Pulmonary artery endothelial cell (primary cell): ENCODE results near the gene LDLRAD4. TPM values are rescaled to one million over a fixed set of nuclear protein-coding genes. Genes with fewer than 3 reads are reported as not detected.
"Not testable (repeated sequence)": the region's sequence is repeated elsewhere in the genome, so short reads cannot be mapped to it uniquely, and the experiment has no call there.

Source experiments
- DNase-seq: peaks from one replicate; pipeline ENCODE4 v3.0.0-alpha.2; 2011; ENCODE audit warnings: low read depth, low spot score
- total RNA-seq: library from RNA; depleted of rRNA; stranded (reverse); fragments of >200 nt; gene quantifications from 2 replicates; pipeline ENCODE4 v1.2.3, GENCODE V29; 2014

The LDLRAD4 gene
- total RNA-seq, 1 donor from 2014 or later, result 1.5 TPM

GRCh38 chr18:13481820-13482617 is 263.5 kb downstream of the LDLRAD4 start:
- no peak for DNase-seq

- no peak for DNase-seq
Observed at GRCh38 chr18:13482618-13482945, 264.0 kb downstream of the LDLRAD4 start.

- DNase-seq, result no peak
Observed at GRCh38 chr18:13483316-13484270, 265.0 kb downstream of the LDLRAD4 start.

- DNase-seq, result no peak
Observed at GRCh38 chr18:13485182-13485581, 266.6 kb downstream of the LDLRAD4 start.

- DNase-seq, result no peak
Observed at GRCh38 chr18:13485604-13486003, 267.0 kb downstream of the LDLRAD4 start.

GRCh38 chr18:13486284-13486683 is 267.7 kb downstream of the LDLRAD4 start:
- no peak for DNase-seq

- no peak for DNase-seq
Observed at GRCh38 chr18:13486686-13487085, 268.1 kb downstream of the LDLRAD4 start.

- DNase-seq, result no peak
Observed at GRCh38 chr18:13487237-13487636, 268.7 kb downstream of the LDLRAD4 start.

- no peak for DNase-seq
Observed at GRCh38 chr18:13488281-13488929, 269.8 kb downstream of the LDLRAD4 start.

- not testable (repeated sequence) for DNase-seq
Observed at GRCh38 chr18:13489303-13489702, 270.7 kb downstream of the LDLRAD4 start.

- no peak for DNase-seq
Observed at GRCh38 chr18:13491138-13491537, 272.6 kb downstream of the LDLRAD4 start.

GRCh38 chr18:13492314-13492713 is 273.8 kb downstream of the LDLRAD4 start:
- no peak for DNase-seq

GRCh38 chr18:13493079-13493478 is 274.5 kb downstream of the LDLRAD4 start:
- no peak for DNase-seq

GRCh38 chr18:13493725-13494124 is 275.2 kb downstream of the LDLRAD4 start:
- DNase-seq, result no peak

- no peak for DNase-seq
Observed at GRCh38 chr18:13494871-13495445, 276.4 kb downstream of the LDLRAD4 start.

GRCh38 chr18:13495961-13496360 is 277.4 kb downstream of the LDLRAD4 start:
- DNase-seq, result no peak

- no peak for DNase-seq
Observed at GRCh38 chr18:13496691-13497281, 278.2 kb downstream of the LDLRAD4 start.

GRCh38 chr18:13499803-13500202 is 281.2 kb downstream of the LDLRAD4 start:
- DNase-seq, result no peak

- DNase-seq, result peak; percentile 26
Observed at GRCh38 chr18:13500227-13500865, 281.8 kb downstream of the LDLRAD4 start.

- peak; percentile 73 for DNase-seq
Observed at GRCh38 chr18:13500869-13501542, 282.4 kb downstream of the LDLRAD4 start.
